Neutrophil (primary cell): Measurements from ENCODE around the gene MEN1.

ENCODE experiments used
- H3K27ac ChIP-seq: fragments of 200-600 bp; sonication (generic); 2 replicates; pipeline ENCODE4 v1.5.1; 2016; ENCODE audit warnings: mild to moderate bottlenecking, moderate library complexity
- H3K27me3 ChIP-seq: fragments of 200-600 bp; sonication (generic); 2 replicates; pipeline ENCODE4 v1.6.0; 2016; ENCODE audit warnings: mild to moderate bottlenecking
- H3K36me3 ChIP-seq: fragments of 200-600 bp; sonication (generic); 2 replicates; pipeline ENCODE4 v1.5.1; 2017
- H3K4me1 ChIP-seq, 2 experiments: fragments of 200-600 bp in 1 of 2; sonication (generic) in 1 of 2; 1 replicate in 1 of 2; 2 replicates in 1 of 2; pipeline versions ENCODE4 v1.5.1 to v1.6.1; 2013 to 2016; ENCODE audit warnings: low read depth in 1 of 2, low read length in 1 of 2, mild to moderate bottlenecking in 1 of 2, moderate library complexity in 1 of 2; ENCODE audit not compliant: control insufficient read depth in 1 of 2, insufficient read depth in 1 of 2
- H3K4me3 ChIP-seq, 2 experiments: fragments of 200-600 bp in 1 of 2; sonication (generic) in 1 of 2; 1 replicate in 1 of 2; 2 replicates in 1 of 2; pipeline ENCODE4 v1.5.1; 2013 to 2016; ENCODE audit warnings: low read depth in 1 of 2, low read length in 1 of 2, mild to moderate bottlenecking in 1 of 2, moderate library complexity in 1 of 2
- H3K9me3 ChIP-seq: fragments of 200-600 bp; sonication (generic); 2 replicates; pipeline ENCODE4 v1.5.1; 2016
- TF ChIP-seq, protein P1 (sequence below): fragments of 200-600 bp; sonication (generic); IDR thresholded peaks from 2 replicates; pipeline ENCODE4 v1.5.1; 2016; ENCODE audit warnings: antibody characterized with exemption

Gene MEN1

DNA sequence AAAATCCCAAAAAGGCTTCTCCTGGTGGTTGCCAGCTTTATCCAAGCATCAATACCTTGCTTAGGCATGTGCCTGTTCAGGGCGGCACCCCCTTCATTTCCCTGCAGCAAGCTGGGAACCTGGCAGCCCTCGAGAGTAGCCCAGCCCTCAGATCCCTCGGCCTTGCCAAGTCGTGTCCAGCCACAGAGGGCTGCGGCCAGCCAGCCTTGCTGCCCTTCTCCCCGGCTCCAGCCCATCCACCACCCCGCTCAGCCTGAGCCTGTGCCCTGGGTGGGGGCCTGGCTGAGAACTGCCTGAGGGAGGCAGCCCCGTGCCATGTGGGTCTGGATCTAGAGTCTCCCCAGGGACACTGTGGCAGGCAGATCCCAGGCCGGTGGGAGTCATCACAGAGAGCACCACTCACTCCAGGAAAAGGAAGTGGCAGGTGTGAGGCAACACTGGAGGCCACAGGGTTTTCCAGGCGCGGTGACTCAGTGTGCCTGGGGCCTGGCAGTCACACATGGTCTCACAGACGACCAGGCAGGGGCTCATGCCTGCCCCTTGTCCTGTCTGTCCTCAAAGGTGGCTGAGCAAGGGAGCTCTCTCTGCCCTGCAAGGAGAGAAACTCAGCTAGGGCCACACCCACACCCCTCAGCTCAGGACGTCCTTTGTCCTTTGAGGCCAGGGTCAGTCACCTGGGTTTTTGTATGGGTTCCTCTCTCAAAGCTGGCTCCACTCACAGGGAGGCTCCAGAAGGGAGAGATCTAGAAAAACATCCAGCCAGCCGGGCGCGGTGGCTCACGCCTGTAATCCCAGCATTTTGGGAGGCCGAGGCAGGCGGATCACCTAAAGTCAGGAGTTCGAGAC, 46.3 kb upstream of the MEN1 start:
- peaks cover 100% of the 10 kb centered on the region in 2 experiments for H3K4me1 ChIP-seq
- H3K36me3 ChIP-seq: peaks cover 79% of the 10 kb centered on the region
- peak overlapping the region; percentile 99 for H3K27ac ChIP-seq
- no peaks in the 10 kb centered on the region for H3K9me3 ChIP-seq
- H3K27me3 ChIP-seq: no peaks in the 10 kb centered on the region
- TF ChIP-seq, protein P1, sequence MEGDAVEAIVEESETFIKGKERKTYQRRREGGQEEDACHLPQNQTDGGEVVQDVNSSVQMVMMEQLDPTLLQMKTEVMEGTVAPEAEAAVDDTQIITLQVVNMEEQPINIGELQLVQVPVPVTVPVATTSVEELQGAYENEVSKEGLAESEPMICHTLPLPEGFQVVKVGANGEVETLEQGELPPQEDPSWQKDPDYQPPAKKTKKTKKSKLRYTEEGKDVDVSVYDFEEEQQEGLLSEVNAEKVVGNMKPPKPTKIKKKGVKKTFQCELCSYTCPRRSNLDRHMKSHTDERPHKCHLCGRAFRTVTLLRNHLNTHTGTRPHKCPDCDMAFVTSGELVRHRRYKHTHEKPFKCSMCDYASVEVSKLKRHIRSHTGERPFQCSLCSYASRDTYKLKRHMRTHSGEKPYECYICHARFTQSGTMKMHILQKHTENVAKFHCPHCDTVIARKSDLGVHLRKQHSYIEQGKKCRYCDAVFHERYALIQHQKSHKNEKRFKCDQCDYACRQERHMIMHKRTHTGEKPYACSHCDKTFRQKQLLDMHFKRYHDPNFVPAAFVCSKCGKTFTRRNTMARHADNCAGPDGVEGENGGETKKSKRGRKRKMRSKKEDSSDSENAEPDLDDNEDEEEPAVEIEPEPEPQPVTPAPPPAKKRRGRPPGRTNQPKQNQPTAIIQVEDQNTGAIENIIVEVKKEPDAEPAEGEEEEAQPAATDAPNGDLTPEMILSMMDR: no peak
- H3K4me3 ChIP-seq: peak overlapping the region; percentile 50 to 62

DNA sequence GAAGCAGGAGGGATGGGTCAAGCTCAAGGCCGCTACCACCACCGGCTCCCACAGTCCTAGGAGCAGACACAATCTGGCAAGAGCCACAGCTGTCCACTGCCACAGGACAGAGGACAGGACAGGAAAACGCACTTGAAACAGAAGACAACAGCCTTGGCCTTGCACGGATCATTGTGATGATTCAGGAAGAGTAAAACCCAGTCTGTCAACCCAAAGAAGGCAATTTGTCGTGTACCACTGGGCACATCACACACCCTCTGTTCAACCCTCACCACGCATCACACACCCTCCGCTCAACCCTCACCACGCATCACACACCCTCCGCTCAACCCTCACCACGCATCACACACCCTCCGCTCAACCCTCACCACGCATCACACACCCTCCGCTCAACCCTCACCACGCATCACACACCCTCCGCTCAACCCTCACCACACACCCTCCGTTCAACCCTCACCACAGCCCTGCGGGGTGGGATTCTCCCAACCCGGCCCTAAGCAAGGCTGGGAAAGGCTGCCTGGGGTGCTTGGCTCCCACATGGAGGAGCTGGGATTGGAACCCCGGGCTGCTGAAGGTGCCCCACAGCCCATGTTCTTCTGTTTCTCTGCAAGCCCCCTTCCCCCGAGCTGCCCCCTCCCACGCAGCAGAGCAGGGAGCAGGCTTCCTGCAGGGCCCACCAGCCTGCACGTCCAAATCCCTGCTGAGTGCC, 45.4 kb upstream of the MEN1 start:
- Histone ChIP-seq H3K36me3 (peaks cover 81% of the 10 kb centered on the region), H3K4me3 (peak overlapping the region; percentile 50 to 62)

DNA sequence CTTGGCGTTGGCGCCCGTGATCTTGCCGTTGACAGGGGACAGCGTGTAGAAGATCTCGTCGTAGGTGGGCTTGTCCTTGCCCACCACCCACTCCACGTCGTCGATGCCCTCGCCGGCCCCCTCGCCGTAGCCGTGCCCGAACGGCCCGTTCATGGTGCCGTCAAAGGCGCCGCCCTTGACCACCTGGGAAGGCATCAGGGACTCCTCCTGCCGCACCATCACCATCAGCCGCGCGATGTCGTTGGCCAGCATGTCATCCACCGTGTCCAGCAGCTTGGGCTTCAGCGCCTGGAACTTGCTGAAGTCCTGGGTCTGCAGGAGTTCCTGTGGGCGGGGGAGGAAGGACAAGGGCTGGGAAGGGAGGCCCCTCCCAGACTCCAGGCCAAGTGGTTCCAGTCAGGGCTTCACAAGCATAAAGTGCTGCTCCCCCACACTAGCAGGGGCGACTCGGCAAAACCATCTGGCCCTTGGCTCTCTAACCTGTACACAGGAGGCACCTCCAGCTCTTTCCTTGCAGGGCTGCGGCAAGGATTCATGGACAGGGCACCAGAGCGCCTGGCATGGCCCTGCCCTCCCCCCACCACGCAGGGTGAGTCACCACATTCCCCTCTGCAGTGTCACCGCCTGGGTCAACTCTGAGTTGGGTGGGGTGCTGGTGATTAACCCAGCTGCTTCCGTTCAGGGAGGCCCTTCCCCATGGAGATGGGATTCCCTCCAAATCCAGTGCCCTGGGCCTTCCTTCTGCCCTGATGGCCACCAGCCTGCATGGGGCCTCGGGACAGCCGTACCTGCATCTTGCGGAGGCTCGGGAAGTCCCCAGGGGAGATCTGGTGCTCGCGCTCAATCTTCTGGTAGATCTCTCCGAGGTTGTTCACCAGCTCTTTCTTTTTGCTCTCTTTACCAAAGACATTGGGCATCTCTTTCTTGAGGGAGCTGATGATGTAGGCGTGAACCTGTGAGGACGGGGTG, 44.5 kb upstream of the MEN1 start:
- Histone ChIP-seq H3K9me3 (no peaks in the 10 kb centered on the region), H3K4me1 (peaks cover 96 to 100% of the 10 kb centered on the region in 2 experiments), H3K27ac (peak overlapping the region; percentile 99), H3K27me3 (no peaks in the 10 kb centered on the region), H3K4me3 (peak overlapping the region in 1 of 2 experiments; percentile 62), H3K36me3 (peaks cover 80% of the 10 kb centered on the region)
- TF ChIP-seq, protein P1: no peak

More for the DNA sequence above, 45.4 kb upstream of the MEN1 start:
- Histone ChIP-seq H3K4me1 (peaks cover 100% of the 10 kb centered on the region in 2 experiments), H3K27me3 (no peaks in the 10 kb centered on the region), H3K27ac (peak overlapping the region; percentile 99), H3K9me3 (no peaks in the 10 kb centered on the region)
- TF ChIP-seq, protein P1: no peak

DNA sequence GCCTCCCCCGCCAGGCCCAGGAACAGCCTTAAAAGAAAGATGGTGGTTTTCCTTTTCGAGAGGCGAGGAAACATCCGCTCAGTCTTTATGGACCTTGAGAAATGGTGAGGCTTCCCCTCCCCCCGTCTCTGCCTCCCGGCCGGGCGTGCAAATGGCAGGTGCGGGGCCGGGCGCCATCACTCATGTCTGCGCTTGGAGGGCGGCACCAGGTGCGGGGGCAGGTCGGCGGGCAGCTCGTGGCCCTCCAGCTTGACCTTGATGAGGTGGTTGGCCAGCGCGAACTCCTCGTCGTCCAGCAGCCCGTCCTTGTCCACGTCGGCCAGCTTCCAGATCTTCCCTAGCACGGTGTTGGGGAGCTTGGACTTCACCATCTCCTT, 43.8 kb upstream of the MEN1 start:
- Histone ChIP-seq H3K27ac (peak overlapping the region; percentile 99), H3K27me3 (no peaks in the 10 kb centered on the region), H3K36me3 (peaks cover 76% of the 10 kb centered on the region), H3K4me3 (peak overlapping the region; percentile 26 to 62), H3K4me1 (peaks cover 96 to 100% of the 10 kb centered on the region in 2 experiments), H3K9me3 (no peaks in the 10 kb centered on the region)
- TF ChIP-seq, protein P1: no peak

DNA sequence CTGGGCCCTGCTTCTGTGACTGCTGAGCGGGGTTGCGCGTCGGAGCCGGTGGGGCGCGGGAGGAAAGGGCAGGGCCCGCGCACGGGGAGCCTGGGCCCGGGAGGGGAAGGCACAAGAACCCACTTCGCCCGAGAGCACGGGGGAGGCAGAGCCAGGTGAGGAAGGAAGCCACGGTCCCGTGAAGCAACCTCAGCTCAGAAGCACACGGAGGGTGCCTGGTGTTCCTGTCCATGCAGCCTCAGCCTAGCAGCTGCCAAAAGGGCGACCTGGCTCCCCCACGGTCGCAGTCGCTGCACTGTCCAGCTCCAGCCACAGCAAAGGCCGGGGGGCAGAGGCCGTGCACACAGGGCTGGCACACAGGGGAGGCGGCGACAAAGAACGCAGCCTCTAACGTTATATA, 43.4 kb upstream of the MEN1 start:
- Histone ChIP-seq H3K27me3 (no peaks in the 10 kb centered on the region), H3K4me3 (peak overlapping the region; percentile 26 to 62), H3K9me3 (no peaks in the 10 kb centered on the region), H3K4me1 (peaks cover 96 to 100% of the 10 kb centered on the region in 2 experiments), H3K36me3 (peaks cover 71% of the 10 kb centered on the region), H3K27ac (peak overlapping the region; percentile 99)
- TF ChIP-seq, protein P1: no peak
